ENCODE data around the gene PRR33.
A peak's percentile ranks its signal among the peaks of the same experiment; 100 is the strongest.

PRR33 gene

DNA sequence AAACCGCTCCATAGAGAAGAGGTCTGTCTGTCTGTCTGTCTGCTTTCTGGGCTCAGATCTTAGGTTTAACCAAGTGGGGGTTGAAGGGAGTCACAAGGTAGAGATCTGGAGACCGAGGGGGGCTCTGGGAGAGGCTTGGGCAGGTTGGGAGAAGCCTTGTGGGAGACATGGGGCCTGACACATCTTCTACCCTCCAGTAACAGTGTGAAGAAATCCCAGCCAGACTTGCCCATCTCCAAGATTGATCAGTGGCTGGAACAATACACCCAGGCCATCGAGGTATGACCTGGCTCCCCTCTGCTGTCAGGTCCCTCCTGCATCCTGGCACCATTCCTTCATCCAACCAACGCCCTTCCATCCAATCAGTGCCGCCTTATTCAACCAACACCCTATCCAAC is 7.4 kb downstream of the PRR33 start:
- Histone ChIP-seq H3K4me2 (ENCODE audit: low read length) (no peak overlapping the region), H3K9me3 (ENCODE audit: insufficient read depth, low read length) (no peaks in the 10 kb centered on the region), H4K20me1 (ENCODE audit: insufficient read depth, low read length) (peaks cover 84% of the 10 kb centered on the region), H3K79me2 (ENCODE audit: low read length) (no peaks in the 10 kb centered on the region), H3K27me3 (ENCODE audit: low read depth, low read length) (no peaks in the 10 kb centered on the region), H2AFZ (ENCODE audit: low read depth, low read length) (no peak overlapping the region), H3K27ac (ENCODE audit: low read length) (no peak overlapping the region), H3K9ac (ENCODE audit: low read length) (no peak overlapping the region), H3K4me3 (ENCODE audit: low read length) (no peak overlapping the region), H3K4me1 (ENCODE audit: low read length) (no peaks in the 10 kb centered on the region), H3K36me3 (replicated peaks; ENCODE audit: low read depth, low read length) (peaks cover 58% of the 10 kb centered on the region)
- TF ChIP-seq CTCF (IDR thresholded peaks at IDR 0.05; ENCODE audit: low read depth, low read length) (no peak), EZH2phosphoT487 (IDR thresholded peaks at IDR 0.05; ENCODE audit: low read depth) (no peak)

- Histone ChIP-seq H3K27ac (ENCODE audit: low read length) (no peak overlapping the region), H3K4me2 (ENCODE audit: low read length) (no peak overlapping the region), H3K4me1 (ENCODE audit: low read length) (no peaks in the 10 kb centered on the region), H3K9ac (ENCODE audit: low read length) (no peak overlapping the region), H4K20me1 (ENCODE audit: insufficient read depth, low read length) (peaks cover 86% of the 10 kb centered on the region), H3K9me3 (ENCODE audit: insufficient read depth, low read length) (no peaks in the 10 kb centered on the region), H3K36me3 (replicated peaks; ENCODE audit: low read depth, low read length) (peaks cover 57% of the 10 kb centered on the region), H3K79me2 (ENCODE audit: low read length) (no peaks in the 10 kb centered on the region), H3K4me3 (ENCODE audit: low read length) (no peak overlapping the region), H3K27me3 (ENCODE audit: low read depth, low read length) (no peaks in the 10 kb centered on the region), H2AFZ (ENCODE audit: low read depth, low read length) (no peak overlapping the region)
- TF ChIP-seq CTCF (IDR thresholded peaks at IDR 0.05; ENCODE audit: low read depth, low read length) (no peak), EZH2phosphoT487 (IDR thresholded peaks at IDR 0.05; ENCODE audit: low read depth) (no peak)
Measured at GRCh38 chr11:1883346-1884302, 8.1 kb downstream of the PRR33 start.

DNA sequence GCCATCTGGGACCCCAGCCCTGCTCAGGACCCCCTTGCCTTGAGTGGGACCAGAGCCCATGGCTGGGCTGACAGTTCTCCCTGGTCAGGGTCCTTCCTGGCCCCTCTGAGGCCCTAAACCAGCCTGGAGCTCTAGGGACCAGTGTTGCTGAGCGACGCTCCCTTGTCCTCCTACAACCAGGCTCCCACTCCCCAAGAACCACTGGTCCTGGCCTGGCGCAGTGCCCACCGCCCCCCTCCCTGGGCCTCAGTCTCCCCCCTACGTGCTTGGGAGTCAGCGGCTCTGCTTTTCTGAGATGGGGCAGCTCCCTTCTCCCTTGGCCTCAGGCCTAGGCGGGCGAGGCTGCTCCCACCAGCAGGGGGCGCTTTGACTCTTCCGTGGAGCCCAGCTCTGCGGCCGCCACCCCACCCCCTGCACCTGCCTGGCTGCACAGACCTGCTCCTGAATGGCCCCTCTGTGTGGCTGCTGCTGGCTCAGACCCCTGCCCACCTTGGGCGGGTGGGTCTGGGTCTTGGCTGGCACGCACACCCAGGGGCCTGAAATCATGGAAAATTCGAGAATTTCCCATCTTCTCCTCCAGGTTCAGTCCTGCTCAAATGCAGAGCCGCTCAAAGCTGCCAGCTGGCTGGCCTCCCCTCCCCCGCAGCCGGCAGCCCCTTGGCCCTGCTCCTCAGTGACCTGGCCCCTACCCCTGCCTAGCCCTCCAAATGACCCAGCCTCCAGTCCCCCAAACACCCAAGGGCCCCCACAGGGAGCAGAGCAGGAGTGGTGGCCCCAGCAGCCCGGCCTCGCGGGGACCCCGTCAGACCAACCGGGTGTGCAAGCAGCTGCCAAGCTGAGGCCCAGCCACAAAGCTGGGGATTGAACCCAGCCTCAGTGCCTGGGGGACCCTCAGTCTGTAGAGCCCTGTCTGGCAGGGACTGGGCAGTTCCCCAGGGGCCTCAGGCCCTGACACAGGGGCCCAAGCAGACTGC is 9.1 kb downstream of the PRR33 start:
- peaks cover 89% of the 10 kb centered on the region for H4K20me1 ChIP-seq (ENCODE audit: insufficient read depth, low read length)
- no peak overlapping the region for H3K9ac ChIP-seq (ENCODE audit: low read length)
- H3K4me3 ChIP-seq (ENCODE audit: low read length) = no peak overlapping the region
- no peak overlapping the region for H2AFZ ChIP-seq (ENCODE audit: low read depth, low read length)
- no peaks in the 10 kb centered on the region for H3K27me3 ChIP-seq (ENCODE audit: low read depth, low read length)
- peak; percentile 73 for TF ChIP-seq CTCF (IDR thresholded peaks at IDR 0.05; ENCODE audit: low read depth, low read length)
- no peak for TF ChIP-seq EZH2phosphoT487 (IDR thresholded peaks at IDR 0.05; ENCODE audit: low read depth)
- no peaks in the 10 kb centered on the region for H3K4me1 ChIP-seq (ENCODE audit: low read length)
- H3K27ac ChIP-seq (ENCODE audit: low read length) = no peak overlapping the region
- H3K4me2 ChIP-seq (ENCODE audit: low read length) = no peak overlapping the region
- H3K79me2 ChIP-seq (ENCODE audit: low read length) = no peaks in the 10 kb centered on the region
- peaks cover 46% of the 10 kb centered on the region for H3K36me3 ChIP-seq (replicated peaks; ENCODE audit: low read depth, low read length)
- no peaks in the 10 kb centered on the region for H3K9me3 ChIP-seq (ENCODE audit: insufficient read depth, low read length)

Data from OCI-LY3 (cell line).